GM19099 (cell line): Measurements from ENCODE around the gene JMJD4.

ENCODE experiments used
- POLR2A ChIP-seq: IDR thresholded peaks from 3 replicates; pipeline ENCODE4 v1.6.1; 2011; ENCODE audit warnings: low read depth; ENCODE audit not compliant: insufficient read length; ENCODE audit errors: extremely low read depth

Gene JMJD4

DNA sequence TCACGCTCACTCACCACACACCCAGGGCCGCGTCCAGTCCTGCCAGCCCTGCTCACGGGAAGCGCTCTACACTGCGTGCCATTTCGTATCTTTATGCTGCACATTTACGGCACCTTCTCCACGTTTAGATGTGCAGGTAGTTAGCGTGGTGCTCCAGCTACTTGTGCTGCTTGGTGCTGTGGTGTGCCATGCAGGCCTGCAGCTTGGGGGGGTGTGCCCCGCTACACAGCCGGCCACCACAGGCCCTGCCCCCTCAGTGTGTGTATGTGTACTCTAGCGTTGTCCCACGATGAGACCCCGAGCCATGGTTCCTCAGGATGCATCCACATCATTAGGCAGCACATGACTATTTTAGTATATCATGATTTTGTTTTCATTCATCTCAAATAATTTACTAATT, 38.5 kb upstream of the JMJD4 start:
- TF ChIP-seq POLR2A = no peak

DNA sequence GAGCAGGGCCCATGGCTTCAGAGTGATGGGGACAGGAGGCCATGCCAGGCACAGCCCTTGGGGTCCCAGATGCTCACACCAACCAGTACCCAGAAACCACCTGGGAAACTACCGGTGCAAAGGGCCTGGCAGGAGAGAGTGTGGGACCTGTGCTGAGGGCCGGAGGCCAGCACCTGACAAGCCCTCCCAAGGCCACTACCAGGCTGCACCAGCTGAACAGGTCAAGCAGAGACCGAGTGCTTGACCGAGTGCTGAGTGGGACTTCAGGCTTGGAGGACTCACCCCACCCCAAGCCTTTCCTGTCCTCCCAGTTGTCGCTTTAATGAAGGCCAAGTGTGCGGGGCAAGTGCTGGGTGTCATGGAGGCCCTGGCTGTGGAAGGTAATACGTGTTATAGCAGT, 36.7 kb upstream of the JMJD4 start:
- TF ChIP-seq POLR2A = no peak

DNA sequence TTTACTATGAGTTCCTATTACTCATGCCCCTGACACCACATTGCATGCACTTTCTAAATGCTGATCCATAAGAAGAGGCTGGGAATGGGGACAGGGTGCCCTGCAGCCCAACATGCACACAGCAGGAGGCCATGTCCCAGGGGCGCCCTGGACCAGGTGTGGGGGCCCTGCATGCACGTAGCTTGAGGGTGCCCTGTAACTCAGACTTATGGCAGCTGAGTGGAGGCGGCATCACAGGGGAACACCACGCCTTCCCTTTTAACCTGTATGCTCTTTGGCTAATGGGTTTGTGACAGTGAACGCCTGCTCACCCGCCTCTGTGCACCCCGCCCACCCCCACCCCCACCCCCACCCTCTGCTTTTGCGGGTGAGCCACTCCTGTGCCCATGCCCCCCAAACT, 36.2 kb upstream of the JMJD4 start:
- no peak for TF ChIP-seq POLR2A

DNA sequence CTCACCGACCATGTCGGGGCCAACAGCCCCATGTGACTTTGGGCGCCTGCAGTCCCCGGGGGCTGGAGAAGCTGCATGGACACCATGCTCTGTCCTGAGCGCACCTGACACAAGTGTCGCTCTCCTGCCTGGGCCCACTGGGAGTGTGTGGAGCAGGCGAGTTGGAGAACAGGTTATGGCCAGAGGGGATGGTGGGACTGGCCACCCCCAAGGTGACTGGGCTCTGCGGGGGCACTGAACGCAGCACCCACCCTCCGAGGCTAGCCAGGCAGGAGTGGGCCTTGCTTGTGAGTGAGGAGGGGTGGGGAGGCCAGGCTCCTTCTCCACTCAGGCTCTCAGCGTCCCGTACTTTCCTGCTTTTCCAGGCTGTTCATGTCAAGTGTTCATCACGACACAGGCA, 35.7 kb upstream of the JMJD4 start:
- TF ChIP-seq POLR2A = no peak

DNA sequence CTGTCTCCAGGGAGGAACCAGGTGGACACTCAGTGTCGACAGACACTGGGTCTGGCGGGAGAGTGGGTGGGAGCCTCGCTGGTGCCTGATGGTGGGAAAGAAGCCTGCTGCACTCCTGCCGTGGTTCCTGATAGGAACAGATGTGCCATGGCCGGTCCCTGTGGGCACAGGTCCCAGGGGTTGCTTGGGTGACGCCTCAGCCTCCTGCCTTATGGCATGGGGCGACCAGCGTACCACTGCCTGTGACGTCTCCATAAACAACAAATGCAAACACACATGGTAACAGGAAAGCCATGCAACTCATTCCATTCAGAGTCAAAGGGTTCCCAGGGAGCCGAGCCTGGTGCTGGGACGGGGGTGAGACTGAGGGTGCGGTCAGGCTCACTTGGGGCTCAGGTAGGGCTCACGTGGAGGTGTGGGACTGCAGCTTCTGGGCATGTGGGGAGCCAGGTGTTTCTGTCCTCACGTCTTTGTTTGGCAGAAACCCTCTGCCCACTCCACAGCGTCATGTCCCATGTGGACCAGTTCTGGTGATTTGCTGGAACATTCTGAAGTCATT, 34.9 kb upstream of the JMJD4 start:
- no peak for TF ChIP-seq POLR2A

DNA sequence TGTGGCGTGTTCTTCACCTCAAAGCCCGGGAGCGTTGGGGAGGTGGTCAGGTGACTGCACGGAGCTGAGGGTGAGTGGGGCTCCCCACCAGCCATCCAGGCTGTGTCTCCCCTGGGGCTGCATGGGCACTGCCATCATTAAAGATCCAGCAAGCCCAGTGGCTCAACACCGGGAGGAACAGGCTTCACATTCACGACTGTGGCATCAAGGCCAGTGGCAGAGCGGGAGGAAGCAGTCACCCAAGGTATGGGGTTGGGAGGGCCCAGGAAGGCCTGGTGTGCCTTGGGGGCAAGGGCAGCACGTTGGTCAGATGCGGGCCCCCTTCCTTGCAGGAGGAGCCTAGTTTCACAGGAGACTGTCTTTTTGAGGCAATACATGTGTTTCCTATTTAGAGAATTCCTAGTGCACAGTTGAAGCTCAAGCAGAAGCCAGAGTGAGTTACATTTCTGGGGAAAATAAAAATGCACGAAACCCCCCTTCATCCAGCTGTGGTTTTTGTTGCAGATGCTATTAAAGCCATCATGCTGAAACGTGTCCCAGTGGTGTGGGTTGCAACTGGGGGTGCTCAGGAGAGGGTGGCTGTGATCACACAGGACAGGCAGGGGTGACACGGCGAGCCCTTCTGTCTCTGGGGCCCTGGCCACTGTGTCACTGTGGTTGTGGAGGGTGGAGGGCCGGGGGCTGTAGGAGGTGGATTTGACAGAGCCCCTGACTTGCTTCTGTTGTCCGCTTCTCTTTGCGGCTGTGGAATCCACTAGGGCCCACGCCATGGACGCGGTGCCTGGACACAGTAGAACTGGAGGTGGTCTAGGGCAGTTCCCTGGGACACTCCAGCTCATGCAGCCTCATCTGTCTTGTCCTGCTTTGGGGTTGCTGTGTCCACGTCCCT, 34.2 kb upstream of the JMJD4 start:
- TF ChIP-seq POLR2A = no peak

DNA sequence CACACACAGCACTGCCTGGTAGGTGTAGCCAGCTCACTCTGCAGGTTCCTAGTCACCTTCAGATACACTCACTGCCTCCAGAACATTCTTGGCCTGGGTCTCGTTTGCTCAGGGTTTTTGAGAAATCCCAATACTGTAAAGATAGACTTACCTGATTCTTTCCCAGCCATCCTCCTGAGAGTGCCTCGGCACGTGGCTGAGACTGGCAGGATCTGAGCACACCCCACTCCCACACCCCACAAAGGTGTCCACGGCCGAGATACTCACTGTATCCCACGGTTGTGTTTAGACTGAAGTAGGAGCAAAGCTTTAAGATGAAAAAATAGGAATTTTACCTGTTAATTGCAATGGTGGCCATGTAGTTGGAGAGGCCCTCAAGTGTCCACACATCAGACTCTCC, 33.5 kb upstream of the JMJD4 start:
- TF ChIP-seq POLR2A = no peak

DNA sequence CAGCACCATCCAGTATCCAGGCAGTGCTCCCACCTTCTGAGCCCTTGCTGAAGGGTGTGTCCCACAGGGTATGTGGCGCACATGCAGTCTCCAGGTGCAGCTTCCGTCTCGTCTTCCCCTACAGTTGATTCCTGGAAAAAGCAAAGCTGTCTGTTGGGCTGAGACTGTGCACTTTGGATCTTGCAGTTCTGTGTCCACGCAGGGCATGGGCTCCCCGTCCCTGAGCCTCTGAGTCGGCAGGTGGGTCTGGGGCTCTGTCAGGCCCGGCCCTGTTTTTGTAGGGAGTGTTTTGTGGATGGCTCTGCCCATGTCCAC, 33.0 kb upstream of the JMJD4 start:
- no peak for TF ChIP-seq POLR2A

DNA sequence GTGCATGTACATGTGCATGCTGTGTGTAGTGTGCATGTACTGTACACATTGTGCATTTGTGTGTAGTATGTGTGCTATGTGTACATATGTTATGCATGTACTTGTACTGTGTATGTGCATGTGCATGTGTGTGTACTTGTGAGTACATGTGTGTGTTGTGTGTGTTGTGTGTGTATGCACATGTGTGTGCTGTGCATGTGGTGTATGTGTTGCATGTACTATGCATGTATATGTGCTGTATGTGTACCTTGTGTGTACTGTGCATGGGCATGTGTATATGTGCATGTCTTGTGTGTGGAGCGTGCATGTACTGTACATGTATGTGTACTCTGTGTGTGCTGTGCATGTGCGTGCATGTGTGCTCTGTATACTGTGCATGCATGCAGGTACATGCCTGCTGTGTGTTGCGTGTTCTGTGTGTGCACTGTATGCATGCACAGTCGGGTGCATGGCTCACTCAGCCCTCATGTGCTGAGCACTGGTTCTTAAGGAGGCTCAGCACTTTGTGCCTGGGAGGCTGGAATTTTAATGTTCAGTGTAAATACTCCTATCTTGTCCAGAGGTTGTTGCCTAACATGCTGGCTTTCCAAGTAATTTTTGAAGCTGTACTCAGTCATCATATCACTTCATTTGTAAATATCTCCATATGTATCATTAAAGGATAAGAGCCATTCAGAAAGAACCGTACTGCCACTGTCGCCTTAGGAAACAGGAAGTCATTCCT, 32.5 kb upstream of the JMJD4 start:
- no peak for TF ChIP-seq POLR2A

DNA sequence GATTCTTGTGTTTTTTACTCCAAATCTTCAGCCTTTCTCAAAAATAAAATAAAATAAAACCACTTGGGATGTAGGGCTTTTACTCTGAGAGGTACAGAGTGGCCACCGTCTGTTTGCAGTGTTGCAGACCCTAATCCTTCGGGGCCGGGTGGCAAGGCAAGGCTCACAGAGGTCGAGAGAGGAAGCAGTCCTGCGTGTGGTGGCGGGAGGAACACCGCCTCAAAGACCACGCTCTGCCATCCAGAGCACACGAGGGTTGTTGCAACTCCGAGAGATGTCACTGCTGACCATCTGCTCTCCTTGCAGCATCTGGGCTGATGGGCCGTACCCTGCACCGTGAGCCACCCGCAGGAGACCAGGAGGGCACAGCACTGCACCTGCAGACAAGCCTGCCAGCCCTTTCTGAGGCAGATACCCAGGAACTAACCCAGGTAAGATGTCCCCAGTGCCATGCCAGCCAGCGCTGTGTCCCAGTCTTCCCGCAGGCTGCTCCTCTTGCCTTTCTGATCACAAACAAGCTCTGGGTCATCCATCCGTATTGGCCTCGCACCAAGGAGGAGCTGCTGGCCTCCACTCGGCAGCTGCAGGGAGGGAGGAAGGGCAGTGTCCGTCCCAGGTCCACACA, 31.7 kb upstream of the JMJD4 start:
- TF ChIP-seq POLR2A = no peak

DNA sequence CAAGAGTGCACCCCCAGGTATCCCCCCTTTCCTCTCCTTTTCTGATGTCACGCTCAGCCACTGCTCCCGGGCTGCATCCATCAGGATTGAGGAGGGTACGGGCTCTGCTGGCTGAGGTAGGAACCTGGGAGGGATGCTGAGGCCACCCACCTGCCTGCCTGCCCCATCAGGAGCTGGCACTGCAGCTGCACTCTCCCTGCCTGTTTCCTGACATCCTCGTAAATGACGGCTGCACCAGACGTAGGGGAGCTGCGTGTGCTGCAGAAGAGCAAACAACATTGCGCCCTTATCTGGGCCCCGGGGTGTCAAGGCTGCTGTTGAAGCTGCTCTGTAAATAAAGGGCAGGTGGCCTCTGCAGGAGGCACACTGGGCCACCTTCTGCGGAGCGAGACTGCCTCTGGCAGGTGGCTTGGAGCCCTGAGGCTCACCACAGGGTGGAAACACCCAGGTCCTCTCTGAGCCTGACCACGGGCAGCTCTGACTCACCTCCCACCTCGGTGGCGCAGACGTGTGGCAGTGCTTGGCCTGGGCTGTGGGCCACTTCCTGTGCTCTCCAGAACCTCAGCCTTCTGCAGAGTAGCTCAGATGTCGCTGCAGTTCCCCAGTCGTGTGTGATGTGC, 31.0 kb upstream of the JMJD4 start:
- no peak for TF ChIP-seq POLR2A

DNA sequence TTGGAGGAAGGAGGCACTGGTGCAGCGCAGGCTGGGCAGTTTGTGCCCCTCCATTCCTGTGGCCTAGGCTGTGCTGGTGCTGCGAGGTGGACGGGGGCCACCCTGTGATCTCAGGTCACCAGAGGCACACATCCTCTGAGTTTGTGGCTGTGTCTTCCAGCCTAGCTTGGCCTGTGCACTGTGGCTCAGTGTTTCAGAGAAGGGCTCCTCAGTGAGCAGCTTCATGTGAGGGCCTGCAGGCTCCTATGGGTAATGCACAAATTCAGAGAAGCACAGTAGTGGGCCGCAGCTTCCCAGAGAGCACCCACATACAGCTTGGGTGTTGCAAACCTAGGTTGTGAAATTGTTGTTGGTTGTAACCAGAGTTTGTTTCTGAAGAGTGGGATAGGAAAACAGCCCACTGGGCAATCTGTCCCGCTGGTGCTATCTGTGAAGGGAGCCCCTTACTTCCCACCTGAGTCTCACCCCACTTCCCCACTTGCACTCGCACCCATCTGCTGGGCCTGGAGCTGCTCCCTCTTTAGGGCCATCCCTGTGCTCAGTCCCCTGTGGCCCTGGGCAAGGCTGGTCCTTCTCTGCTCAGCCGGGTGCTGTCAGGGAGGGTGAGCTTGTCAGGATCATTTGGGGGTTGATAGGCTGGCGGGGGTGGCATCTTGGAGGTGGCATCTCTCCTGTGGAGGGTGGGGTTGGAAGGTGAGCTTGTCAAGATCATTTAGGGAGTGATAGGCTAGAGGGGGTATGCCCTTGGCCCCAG, 30.3 kb upstream of the JMJD4 start:
- TF ChIP-seq POLR2A = no peak

DNA sequence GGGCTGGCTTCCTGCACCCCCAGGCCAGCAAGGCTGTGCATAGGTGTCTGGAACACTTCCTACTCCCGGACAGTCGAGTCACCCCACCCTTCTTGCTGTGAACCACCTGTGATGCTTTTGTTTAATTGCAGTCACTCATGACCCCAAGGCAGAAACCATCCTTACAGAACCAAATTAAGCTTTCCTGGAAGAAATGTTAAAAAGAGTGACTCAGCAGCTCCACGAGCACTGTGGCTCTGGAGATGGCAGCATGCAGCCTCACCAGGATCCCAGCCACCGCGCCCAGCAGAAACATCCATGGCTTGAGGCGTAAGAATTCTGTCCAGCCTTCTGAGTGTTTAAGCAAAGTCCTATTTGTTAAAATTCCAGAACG, 28.9 kb upstream of the JMJD4 start:
- no peak for TF ChIP-seq POLR2A

DNA sequence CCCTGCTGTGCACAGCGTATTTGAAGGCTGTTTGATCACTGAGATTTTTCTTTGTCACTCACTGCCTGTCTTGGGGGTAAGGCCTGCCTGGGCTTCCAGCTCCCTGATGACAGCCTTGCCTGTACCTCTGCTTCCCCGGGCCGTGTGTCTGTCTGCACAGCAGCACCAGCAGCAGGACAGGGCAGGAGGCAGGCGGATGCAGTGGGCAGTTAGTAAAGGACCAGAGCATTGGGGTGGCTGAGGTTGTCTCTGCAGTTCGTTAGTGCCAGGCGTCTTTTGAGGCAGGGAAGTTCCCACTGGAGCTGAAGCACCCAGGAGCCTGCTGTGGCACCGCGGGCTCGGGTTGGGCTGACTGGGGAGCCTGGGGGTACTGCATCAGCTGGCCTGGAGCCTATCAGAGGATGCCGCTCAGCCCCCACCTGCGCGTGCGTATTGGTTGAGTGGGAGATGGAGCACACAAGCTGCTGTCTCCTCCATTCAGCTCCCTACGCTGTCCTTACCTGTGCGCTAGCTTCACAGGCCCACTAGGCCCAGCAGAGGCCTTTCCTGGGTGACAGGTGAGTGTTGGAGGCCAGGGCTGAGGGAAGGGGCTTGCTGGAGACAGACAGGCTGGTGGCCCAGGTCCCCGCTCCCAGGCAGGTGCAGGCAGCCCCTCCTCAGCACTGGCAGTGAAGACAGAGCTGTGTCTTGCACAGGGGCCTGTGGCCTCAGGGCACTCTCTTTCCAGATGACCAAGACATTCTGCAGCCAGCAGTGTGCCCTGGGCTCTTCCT, 28.3 kb upstream of the JMJD4 start:
- TF ChIP-seq POLR2A = no peak
